ENCODE results near the gene MGME1. TPM values are rescaled to one million over a fixed set of nuclear protein-coding genes. Genes with fewer than 3 reads are reported as not detected.
A peak's percentile ranks its signal among the peaks of the same experiment; 100 is the strongest.

The MGME1 gene
- total and polyA plus RNA-seq, 2 of the 13 experiments (the other 11 are each of a cell fraction or from before 2014, with no cell fraction given) = 36.7 to 66.6 TPM

DNA sequence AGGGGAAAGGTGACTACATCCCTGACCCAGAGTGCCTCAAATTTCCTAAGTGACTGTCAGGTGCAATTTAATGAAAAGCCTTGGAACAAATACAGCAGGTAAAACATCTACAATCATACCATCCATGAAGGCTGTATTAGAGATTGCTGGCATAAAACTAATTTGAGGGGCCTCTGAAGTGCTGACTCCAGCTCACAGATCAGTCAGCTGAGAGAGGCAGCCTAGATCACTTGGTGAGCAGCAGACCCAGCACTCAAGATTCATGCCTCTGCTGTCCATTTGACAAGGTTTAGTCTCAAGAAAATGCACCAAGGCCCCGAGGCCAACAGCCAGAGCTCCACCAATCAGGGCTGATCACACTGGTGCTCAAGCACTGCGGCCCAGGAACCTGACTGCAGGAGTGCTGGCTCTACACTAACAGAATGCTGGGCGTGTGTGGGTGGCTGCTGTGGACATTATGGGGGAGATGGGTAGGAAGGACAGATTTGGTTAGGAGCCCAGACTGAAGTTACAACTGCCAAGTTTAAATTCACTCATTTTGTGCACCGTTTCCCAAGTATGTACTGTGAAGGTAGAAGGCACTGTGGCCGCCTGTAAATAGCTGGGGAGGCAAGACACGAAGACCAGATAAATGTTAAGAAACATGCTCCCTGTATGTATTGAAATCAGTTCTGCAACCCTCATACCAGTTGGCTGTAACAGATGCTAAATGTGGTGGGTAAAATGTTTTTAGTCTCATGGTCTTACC is 28.4 kb upstream of the MGME1 start (continued):
- 0 out of 2 replicates have a peak, but pooled peaks have one; percentile 13 for TF ChIP-seq NCOA2 (CRISPR knock-in tag; IDR thresholded peaks at IDR 0.05)
- no peak for TF ChIP-seq ZNF138 (CRISPR knock-in tag; IDR thresholded peaks at IDR 0.05; ENCODE audit: low read depth)
- TF ChIP-seq, protein P1, sequence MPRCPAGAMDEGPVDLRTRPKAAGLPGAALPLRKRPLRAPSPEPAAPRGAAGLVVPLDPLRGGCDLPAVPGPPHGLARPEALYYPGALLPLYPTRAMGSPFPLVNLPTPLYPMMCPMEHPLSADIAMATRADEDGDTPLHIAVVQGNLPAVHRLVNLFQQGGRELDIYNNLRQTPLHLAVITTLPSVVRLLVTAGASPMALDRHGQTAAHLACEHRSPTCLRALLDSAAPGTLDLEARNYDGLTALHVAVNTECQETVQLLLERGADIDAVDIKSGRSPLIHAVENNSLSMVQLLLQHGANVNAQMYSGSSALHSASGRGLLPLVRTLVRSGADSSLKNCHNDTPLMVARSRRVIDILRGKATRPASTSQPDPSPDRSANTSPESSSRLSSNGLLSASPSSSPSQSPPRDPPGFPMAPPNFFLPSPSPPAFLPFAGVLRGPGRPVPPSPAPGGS (CRISPR knock-in tag; IDR thresholded peaks at IDR 0.05) = no peak
- TF ChIP-seq, protein P2, sequence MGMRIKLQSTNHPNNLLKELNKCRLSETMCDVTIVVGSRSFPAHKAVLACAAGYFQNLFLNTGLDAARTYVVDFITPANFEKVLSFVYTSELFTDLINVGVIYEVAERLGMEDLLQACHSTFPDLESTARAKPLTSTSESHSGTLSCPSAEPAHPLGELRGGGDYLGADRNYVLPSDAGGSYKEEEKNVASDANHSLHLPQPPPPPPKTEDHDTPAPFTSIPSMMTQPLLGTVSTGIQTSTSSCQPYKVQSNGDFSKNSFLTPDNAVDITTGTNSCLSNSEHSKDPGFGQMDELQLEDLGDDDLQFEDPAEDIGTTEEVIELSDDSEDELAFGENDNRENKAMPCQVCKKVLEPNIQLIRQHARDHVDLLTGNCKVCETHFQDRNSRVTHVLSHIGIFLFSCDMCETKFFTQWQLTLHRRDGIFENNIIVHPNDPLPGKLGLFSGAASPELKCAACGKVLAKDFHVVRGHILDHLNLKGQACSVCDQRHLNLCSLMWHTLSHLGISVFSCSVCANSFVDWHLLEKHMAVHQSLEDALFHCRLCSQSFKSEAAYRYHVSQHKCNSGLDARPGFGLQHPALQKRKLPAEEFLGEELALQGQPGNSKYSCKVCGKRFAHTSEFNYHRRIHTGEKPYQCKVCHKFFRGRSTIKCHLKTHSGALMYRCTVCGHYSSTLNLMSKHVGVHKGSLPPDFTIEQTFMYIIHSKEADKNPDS (CRISPR knock-in tag; IDR thresholded peaks at IDR 0.05) = no peak
- 0 out of 2 replicates have a peak, but pooled peaks have one; percentile 15 for TF ChIP-seq KLF6 (CRISPR knock-in tag; IDR thresholded peaks at IDR 0.05)
- no peak for TF ChIP-seq TBL1XR1 (IDR thresholded peaks at IDR 0.05; ENCODE audit: borderline replicate concordance, low read length, partially characterized antibody)
- no peak for TF ChIP-seq TAF15 (IDR thresholded peaks at IDR 0.05; ENCODE audit: low read depth, low read length, poor library complexity, severe bottlenecking)
- peak; percentile 13; the same call in 1 of the 2 replicates for TF ChIP-seq IRF2 (CRISPR knock-in tag; IDR thresholded peaks at IDR 0.05)
- no peak for TF ChIP-seq MBD4 (IDR thresholded peaks at IDR 0.05; ENCODE audit: borderline replicate concordance, low read length)
- TF ChIP-seq CBX5 (CRISPR knock-in tag; IDR thresholded peaks at IDR 0.05; ENCODE audit: borderline replicate concordance) = no peak; the same call in 1 of the 2 replicates
- TF ChIP-seq, protein P3, sequence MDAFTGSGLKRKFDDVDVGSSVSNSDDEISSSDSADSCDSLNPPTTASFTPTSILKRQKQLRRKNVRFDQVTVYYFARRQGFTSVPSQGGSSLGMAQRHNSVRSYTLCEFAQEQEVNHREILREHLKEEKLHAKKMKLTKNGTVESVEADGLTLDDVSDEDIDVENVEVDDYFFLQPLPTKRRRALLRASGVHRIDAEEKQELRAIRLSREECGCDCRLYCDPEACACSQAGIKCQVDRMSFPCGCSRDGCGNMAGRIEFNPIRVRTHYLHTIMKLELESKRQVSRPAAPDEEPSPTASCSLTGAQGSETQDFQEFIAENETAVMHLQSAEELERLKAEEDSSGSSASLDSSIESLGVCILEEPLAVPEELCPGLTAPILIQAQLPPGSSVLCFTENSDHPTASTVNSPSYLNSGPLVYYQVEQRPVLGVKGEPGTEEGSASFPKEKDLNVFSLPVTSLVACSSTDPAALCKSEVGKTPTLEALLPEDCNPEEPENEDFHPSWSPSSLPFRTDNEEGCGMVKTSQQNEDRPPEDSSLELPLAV (CRISPR knock-in tag; conservative IDR thresholded peaks at IDR 0.05; ENCODE audit: low read depth) = peak; percentile 86; the same call in 1 of the 2 replicates
- TF ChIP-seq, protein P4, sequence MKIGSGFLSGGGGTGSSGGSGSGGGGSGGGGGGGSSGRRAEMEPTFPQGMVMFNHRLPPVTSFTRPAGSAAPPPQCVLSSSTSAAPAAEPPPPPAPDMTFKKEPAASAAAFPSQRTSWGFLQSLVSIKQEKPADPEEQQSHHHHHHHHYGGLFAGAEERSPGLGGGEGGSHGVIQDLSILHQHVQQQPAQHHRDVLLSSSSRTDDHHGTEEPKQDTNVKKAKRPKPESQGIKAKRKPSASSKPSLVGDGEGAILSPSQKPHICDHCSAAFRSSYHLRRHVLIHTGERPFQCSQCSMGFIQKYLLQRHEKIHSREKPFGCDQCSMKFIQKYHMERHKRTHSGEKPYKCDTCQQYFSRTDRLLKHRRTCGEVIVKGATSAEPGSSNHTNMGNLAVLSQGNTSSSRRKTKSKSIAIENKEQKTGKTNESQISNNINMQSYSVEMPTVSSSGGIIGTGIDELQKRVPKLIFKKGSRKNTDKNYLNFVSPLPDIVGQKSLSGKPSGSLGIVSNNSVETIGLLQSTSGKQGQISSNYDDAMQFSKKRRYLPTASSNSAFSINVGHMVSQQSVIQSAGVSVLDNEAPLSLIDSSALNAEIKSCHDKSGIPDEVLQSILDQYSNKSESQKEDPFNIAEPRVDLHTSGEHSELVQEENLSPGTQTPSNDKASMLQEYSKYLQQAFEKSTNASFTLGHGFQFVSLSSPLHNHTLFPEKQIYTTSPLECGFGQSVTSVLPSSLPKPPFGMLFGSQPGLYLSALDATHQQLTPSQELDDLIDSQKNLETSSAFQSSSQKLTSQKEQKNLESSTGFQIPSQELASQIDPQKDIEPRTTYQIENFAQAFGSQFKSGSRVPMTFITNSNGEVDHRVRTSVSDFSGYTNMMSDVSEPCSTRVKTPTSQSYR (CRISPR knock-in tag; IDR thresholded peaks at IDR 0.05; ENCODE audit: borderline replicate concordance) = no peak; the same call in 1 of the 2 replicates
- TF ChIP-seq ZNF264 (CRISPR knock-in tag; IDR thresholded peaks at IDR 0.05) = no peak
- TF ChIP-seq RFX1 (IDR thresholded peaks at IDR 0.05) = no peak
- 0 out of 2 replicates have a peak, but pooled peaks have one; percentile 55 for TF ChIP-seq ZBTB8A (CRISPR knock-in tag; IDR thresholded peaks at IDR 0.05; ENCODE audit: borderline replicate concordance, low read depth)
- no peak for TF ChIP-seq NCOA1 (CRISPR knock-in tag; IDR thresholded peaks at IDR 0.05)
- TF ChIP-seq SRSF1 (optimal IDR thresholded peaks at IDR 0.05; ENCODE audit: low read depth, low read length) = no peak
- TF ChIP-seq ZKSCAN5 (CRISPR knock-in tag; IDR thresholded peaks at IDR 0.05) = no peak
- TF ChIP-seq, protein P5, sequence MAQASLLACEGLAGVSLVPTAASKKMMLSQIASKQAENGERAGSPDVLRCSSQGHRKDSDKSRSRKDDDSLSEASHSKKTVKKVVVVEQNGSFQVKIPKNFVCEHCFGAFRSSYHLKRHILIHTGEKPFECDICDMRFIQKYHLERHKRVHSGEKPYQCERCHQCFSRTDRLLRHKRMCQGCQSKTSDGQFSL (CRISPR knock-in tag; IDR thresholded peaks at IDR 0.05) = peak; percentile 82; the same call in 1 of the 2 replicates
- TF ChIP-seq SRSF4 (IDR thresholded peaks at IDR 0.05; ENCODE audit: low read depth, low read length, poor library complexity, severe bottlenecking) = no peak
- TF ChIP-seq U2AF1 (optimal IDR thresholded peaks at IDR 0.05; ENCODE audit: low read depth, low read length) = no peak

All from HepG2 (cell line).